Hepatocyte (in vitro differentiated cells): ENCODE measurements around the gene HIPK4. TPM values are rescaled to one million over a fixed set of nuclear protein-coding genes. Genes with fewer than 3 reads are reported as not detected.
A peak's percentile ranks its signal among the peaks of the same experiment; 100 is the strongest.

Source experiments
- DNase-seq: peaks from one replicate; pipeline ENCODE4 v3.0.0-alpha.2; 2016; ENCODE audit warnings: low spot score
- H2AFZ ChIP-seq: fragments of 200-600 bp; sonication (generic); 2 replicates; pipeline ENCODE4 v1.6.0; 2016; ENCODE audit warnings: antibody characterized with exemption, mild to moderate bottlenecking
- H3K27ac ChIP-seq: fragments of 200-600 bp; sonication (generic); 2 replicates; pipeline ENCODE4 v1.5.1; 2016; ENCODE audit warnings: mild to moderate bottlenecking
- H3K27me3 ChIP-seq: fragments of 200-600 bp; sonication (generic); 2 replicates; pipeline ENCODE4 v1.6.1; 2016
- H3K36me3 ChIP-seq: fragments of 200-600 bp; sonication (generic); replicated peaks from 2 replicates; pipeline ENCODE4 v1.5.1; 2016; ENCODE audit warnings: low read depth; ENCODE audit not compliant: insufficient read depth
- H3K4me1 ChIP-seq: fragments of 200-600 bp; sonication (generic); 2 replicates; pipeline ENCODE4 v1.5.1; 2016; ENCODE audit warnings: mild to moderate bottlenecking, moderate library complexity; ENCODE audit not compliant: insufficient read depth
- H3K4me2 ChIP-seq: fragments of 200-600 bp; sonication (generic); 2 replicates; pipeline ENCODE4 v1.6.0; 2016
- H3K4me3 ChIP-seq: fragments of 200-600 bp; sonication (generic); 2 replicates; pipeline ENCODE4 v1.5.1; 2016; ENCODE audit warnings: mild to moderate bottlenecking
- H3K79me2 ChIP-seq: fragments of 200-600 bp; sonication (generic); 2 replicates; pipeline ENCODE4 v1.6.0; 2017; ENCODE audit warnings: mild to moderate bottlenecking
- H3K9me2 ChIP-seq: fragments of 200-600 bp; sonication (generic); replicated peaks from 2 replicates; pipeline ENCODE4 v1.6.0; 2017; ENCODE audit warnings: mild to moderate bottlenecking; ENCODE audit not compliant: insufficient read depth
- H3K9me3 ChIP-seq: fragments of 200-600 bp; sonication (generic); 2 replicates; pipeline ENCODE4 v1.5.1; 2016; ENCODE audit warnings: low read depth, mild to moderate bottlenecking
- H4K20me1 ChIP-seq: fragments of 200-600 bp; sonication (generic); 2 replicates; pipeline ENCODE4 v1.6.0; 2016; ENCODE audit warnings: mild to moderate bottlenecking; ENCODE audit not compliant: insufficient read depth, poor library complexity, severe bottlenecking
- CTCF ChIP-seq: fragments of 200-600 bp; sonication (generic); IDR thresholded peaks from 2 replicates; pipeline ENCODE4 v1.5.1; 2016; ENCODE audit warnings: antibody characterized with exemption, mild to moderate bottlenecking; ENCODE audit not compliant: poor library complexity
- EZH2 ChIP-seq: fragments of 200-600 bp; sonication (generic); IDR thresholded peaks from 2 replicates; pipeline ENCODE4 v1.6.1; 2016; ENCODE audit warnings: antibody characterized with exemption, mild to moderate bottlenecking, borderline replicate concordance
- EZH2phosphoT487 ChIP-seq: fragments of 200-600 bp; sonication (generic); IDR thresholded peaks from one replicate; pipeline ENCODE4 v1.6.1; 2018; ENCODE audit warnings: antibody characterized with exemption, mild to moderate bottlenecking, low read depth, moderate library complexity; ENCODE audit not compliant: unreplicated experiment, severe bottlenecking
- WGBS: methylation state at CpG from one replicate; pipeline ENCODE4 v1.1.6; 2016; ENCODE audit warnings: low lambda C conversion rate; ENCODE audit errors: missing lambda C conversion rate; 5-methylcytosine and 5-hydroxymethylcytosine counted together
- polyA plus RNA-seq: library from polyadenylated mRNA; unstranded; fragments of >200 nt; fragmentation: Nextera tagmentation; extraction: Ambion mirVana; gene quantifications from 2 replicates; pipeline ENCODE4 v1.2.1, GENCODE V29; 2016
- total RNA-seq: library from RNA; depleted of rRNA; stranded (reverse); fragments of >200 nt; gene quantifications from 2 replicates; pipeline ENCODE4 v1.2.3, GENCODE V29; 2014

The HIPK4 gene
- total and polyA plus RNA-seq, 2 experiments from 2014 or later, result 0.07 to 0.13 TPM

- no peaks in the 10 kb centered on the region for H3K4me1 ChIP-seq
- no peaks in the 10 kb centered on the region for H3K27me3 ChIP-seq
- no peak overlapping the region for H3K27ac ChIP-seq
- H3K36me3 ChIP-seq, result no peaks in the 10 kb centered on the region
- TF ChIP-seq EZH2 (no peak), EZH2phosphoT487 (no peak), CTCF (peak; percentile 13)
- no peak overlapping the region for H3K4me3 ChIP-seq
- no peaks in the 10 kb centered on the region for H3K9me2 ChIP-seq
- no peaks in the 10 kb centered on the region for H3K9me3 ChIP-seq
- no peak overlapping the region for H3K4me2 ChIP-seq
- WGBS, result 71% methylated on average over 9 of the region's 9 CpGs
- DNase-seq, result peak; percentile 41
- no peak overlapping the region for H2AFZ ChIP-seq
- no peaks in the 10 kb centered on the region for H3K79me2 ChIP-seq
- no peaks in the 10 kb centered on the region for H4K20me1 ChIP-seq
Measured at GRCh38 chr19:40392894-40393517, 3.0 kb upstream of the HIPK4 start.

DNA sequence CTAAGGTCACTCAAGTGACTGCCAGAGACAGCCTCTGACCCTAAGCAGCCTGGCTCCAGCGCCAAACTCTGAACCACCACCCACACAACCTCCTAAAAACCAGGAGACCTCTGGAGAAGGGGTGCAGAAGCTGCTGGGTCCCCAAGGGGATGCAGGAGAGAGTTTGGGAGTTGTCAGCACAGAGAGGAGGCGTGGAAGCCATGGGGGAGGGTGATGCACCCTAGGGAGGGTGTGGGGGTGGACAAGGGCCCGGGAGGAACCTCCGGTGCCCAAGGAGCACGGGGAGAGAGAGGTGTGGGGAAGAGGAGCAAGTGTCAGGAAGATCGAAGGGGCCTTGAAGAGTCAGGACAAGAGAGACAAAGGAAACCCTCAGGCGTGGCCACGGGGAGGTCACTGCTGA, 2.1 kb upstream of the HIPK4 start:
- no peak for DNase-seq
- TF ChIP-seq CTCF (no peak), EZH2phosphoT487 (no peak), EZH2 (no peak)

GRCh38 chr19:40389404-40390083, 437 bp downstream of the HIPK4 start:
- WGBS, result 96% methylated on average over 33 of the region's 33 CpGs
- no peak overlapping the region for H3K4me3 ChIP-seq
- no peaks in the 10 kb centered on the region for H4K20me1 ChIP-seq
- no peak for DNase-seq
- H3K79me2 ChIP-seq, result no peaks in the 10 kb centered on the region
- no peaks in the 10 kb centered on the region for H3K36me3 ChIP-seq
- H3K27me3 ChIP-seq, result no peaks in the 10 kb centered on the region
- TF ChIP-seq EZH2phosphoT487 (no peak), EZH2 (no peak), CTCF (no peak)
- no peak overlapping the region for H3K27ac ChIP-seq
- no peaks in the 10 kb centered on the region for H3K4me1 ChIP-seq
- H3K9me3 ChIP-seq, result no peaks in the 10 kb centered on the region
- H3K9me2 ChIP-seq, result no peaks in the 10 kb centered on the region
- H2AFZ ChIP-seq, result no peak overlapping the region
- no peak overlapping the region for H3K4me2 ChIP-seq

More for the DNA sequence above, 2.1 kb upstream of the HIPK4 start:
- no peaks in the 10 kb centered on the region for H3K36me3 ChIP-seq
- H3K27ac ChIP-seq, result no peak overlapping the region
- no peak overlapping the region for H3K4me2 ChIP-seq
- no peaks in the 10 kb centered on the region for H4K20me1 ChIP-seq
- no peaks in the 10 kb centered on the region for H3K9me3 ChIP-seq
- no peaks in the 10 kb centered on the region for H3K27me3 ChIP-seq
- H3K4me1 ChIP-seq, result no peaks in the 10 kb centered on the region
- H3K4me3 ChIP-seq, result no peak overlapping the region
- H2AFZ ChIP-seq, result no peak overlapping the region
- 84% methylated on average over 7 of the region's 8 CpGs for WGBS
- no peaks in the 10 kb centered on the region for H3K9me2 ChIP-seq
- H3K79me2 ChIP-seq, result no peaks in the 10 kb centered on the region
